GM19193 (cell line): ENCODE data around the gene SH3BP4.

Experiments
- POLR2A ChIP-seq: IDR thresholded peaks from 4 replicates; pipeline ENCODE4 v1.6.1; 2011; ENCODE audit not compliant: insufficient read depth, insufficient read length; ENCODE audit errors: extremely low read depth

Gene SH3BP4

DNA sequence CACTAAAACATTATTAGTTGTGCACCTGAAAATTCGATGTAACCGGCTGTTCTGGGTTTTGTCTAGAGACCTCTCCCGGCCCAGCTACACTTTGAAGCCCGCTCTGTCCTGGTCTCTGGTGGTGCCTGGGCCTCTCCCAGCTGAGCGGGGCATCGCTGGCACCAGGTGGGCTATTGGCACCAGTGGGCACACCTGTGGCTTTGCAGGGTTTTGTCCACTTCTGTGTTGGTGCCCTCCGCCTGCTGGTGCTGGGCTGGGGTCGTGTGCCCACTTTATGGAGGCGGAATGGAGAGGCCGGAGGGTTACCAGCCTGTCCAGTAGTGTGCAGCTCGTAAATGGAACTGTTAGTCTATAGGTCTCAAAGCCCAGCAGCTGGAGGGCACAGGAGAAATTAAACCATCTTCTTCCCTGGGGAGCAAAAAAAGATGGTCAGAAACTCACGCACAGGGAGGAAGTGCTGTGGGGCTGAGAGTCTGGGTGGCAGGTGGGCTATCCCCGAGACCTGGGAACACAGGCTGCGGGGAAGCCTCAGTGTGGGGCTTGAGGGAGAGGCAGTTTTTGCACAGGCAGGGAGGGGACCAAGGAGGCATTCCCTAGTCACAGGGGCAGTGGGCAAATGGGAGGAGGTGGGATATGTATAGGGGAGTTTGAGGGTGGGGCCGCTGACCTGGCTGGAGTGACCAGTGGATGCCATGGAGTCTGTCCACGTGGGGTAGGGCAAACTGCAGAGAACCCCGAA, 30.4 kb downstream of the SH3BP4 start:
- TF ChIP-seq POLR2A: no peak

DNA sequence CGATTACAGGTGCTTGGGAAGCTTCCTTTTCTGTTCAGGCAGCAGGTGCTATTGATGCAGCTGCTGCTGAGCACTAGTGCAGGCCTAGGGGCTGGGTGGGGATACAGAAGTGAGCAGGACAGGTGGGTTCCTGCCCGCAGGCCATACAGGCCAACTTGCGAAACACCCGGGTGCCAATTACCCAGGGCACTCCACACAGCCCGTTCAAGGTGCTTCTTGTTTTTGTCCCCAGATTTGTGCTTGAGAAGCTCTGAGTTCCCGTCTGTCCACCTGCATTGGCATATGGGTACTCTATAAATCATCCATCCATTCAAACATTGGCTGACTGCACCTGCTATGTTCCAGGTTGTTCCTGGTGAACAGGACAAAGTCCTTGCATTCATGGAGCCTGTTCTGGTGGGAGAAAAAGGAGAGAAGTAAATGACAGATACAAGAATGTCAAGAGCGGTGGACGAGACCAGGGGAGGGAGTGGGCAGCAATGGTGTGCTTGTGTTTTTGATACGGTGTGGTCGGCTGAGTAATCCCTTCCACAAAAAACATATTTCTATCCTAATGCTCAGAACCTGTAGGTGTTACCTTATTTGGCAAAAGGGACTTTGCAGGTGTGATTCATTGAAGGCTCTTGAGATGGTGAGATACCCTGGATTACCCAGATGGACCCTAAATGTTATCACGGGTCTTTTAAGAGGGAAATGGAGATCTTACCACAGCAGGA, 31.4 kb downstream of the SH3BP4 start:
- TF ChIP-seq POLR2A: no peak

DNA sequence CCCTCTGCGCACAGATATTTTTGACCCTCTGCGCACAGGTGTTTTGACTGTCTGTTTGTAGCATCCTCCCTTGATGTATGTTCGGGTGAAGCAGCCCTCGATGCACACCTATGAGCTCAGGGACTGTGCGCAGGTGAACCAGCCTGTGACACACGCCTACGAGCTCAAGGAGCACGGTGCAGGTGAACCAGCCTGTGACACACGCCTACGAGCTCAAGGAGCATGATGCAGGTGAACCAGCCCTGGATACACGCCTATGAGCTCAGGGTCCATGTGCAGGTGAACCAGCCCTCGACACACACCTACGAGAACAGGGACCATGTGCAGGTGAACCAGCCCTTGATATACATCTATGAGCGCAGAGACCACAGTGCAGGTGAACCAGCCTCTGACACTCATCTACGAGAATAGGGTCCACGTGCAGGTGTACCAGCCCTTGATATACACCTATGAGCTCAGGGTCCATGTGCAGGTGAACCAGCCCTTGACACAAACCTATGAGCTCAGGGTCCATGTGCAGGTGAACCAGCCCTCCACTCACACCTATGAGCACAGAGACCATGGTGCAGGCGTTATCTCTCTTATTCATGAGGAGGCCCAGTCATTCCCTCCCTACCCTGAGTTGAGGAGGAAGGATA, 33.9 kb downstream of the SH3BP4 start:
- TF ChIP-seq POLR2A: no peak

- no peak for TF ChIP-seq POLR2A
Measured at GRCh38 chr2:234986390-234986789, 34.6 kb downstream of the SH3BP4 start.

GRCh38 chr2:234986876-234987720, 35.3 kb downstream of the SH3BP4 start:
- TF ChIP-seq POLR2A: no peak

- no peak for TF ChIP-seq POLR2A
Measured at GRCh38 chr2:234987754-234988153, 35.9 kb downstream of the SH3BP4 start.

DNA sequence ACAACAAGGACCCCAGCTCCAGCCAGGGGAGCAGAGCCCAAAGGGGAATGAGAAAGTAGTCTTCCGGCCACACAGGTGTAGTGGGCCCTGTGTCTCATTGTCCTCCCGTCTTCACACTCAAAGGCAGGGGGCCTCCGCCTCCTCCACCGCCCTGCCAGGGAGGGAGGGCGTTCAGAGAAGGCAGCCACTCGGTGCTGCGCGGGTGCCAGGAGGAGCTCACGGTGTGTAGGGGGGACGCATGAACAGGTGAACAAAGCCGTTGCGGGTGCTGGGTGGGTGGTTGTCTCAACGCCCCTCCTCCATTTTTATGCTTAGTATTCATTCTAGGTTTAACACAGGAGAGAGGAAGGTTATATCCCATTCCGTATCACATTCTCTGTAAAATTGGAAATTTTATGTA, 36.7 kb downstream of the SH3BP4 start:
- TF ChIP-seq POLR2A: no peak

GRCh38 chr2:234989183-234989701, 37.4 kb downstream of the SH3BP4 start:
- no peak for TF ChIP-seq POLR2A

- TF ChIP-seq POLR2A: no peak
Measured at GRCh38 chr2:234990300-234990699, 38.5 kb downstream of the SH3BP4 start.

DNA sequence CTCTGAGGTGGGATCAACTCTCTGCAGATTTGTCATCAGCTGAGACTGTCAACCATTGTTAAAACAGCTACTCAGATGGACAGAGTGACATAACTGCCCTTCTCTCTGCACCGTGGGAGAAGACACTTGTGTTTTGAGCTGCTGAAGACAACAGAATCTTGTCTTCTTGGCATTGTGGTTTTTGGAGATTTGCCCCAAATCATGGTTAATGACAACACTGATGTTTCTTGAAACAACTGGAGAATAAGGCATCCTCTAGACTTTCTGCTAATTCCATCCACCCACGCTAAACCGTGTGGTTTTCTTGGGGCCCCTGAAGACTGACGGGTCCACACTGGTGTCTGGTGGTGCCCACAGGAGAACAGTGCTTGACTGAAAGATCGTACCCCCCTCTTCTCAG, 39.5 kb downstream of the SH3BP4 start:
- TF ChIP-seq POLR2A: no peak

- TF ChIP-seq POLR2A: no peak
Measured at GRCh38 chr2:234991793-234992192, 40.0 kb downstream of the SH3BP4 start.

DNA sequence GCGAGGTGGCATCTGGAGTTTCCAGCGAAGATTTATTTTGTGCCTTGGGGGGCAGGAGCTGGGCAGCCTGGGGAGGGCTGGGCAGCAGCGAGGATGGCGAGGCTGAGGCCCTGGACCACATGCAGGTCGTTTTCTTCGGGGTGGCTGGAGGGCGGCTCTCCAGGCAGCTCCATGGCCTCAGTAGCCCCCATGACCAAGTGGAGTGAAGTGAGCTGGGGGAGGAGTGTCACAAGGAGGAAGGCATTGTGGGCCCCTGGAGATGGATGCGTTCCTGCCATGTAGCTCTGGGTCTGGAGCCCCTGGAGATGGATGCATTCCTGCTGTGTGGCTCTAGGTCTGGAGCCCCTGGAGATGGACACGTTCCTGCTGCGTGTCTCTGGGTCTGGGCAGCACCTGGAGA, 40.4 kb downstream of the SH3BP4 start:
- no peak for TF ChIP-seq POLR2A

- no peak for TF ChIP-seq POLR2A
Measured at GRCh38 chr2:234992624-234993349, 41.0 kb downstream of the SH3BP4 start.

GRCh38 chr2:234993541-234993981, 41.7 kb downstream of the SH3BP4 start:
- TF ChIP-seq POLR2A: no peak
